ENCODE data around the gene QSER1.

DNA sequence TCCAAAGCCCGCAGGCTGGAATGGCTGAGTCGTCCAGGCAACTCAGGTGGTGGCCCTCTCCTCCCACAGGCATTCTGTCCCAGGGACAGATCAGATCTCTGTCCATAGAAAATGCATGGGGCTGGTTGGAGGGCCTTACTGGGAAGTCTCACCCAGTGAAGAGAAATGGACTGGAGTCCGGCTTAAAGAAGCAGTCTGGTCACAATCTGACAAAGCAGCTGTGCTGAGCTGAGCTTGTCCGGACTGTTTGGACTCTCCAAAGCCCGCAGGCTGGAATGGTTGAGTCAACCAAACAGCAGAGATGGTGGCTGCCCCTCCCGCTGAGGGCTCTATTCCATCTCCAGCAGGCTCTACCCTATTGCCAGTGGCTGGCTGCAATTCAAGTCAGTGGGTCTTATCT is 108.7 kb downstream of the QSER1 start:
- TF ChIP-seq FOXK2 (IDR thresholded peaks at IDR 0.05) (no peak), SP1 (IDR thresholded peaks at IDR 0.05) (no peak), FOXA1 (IDR thresholded peaks at IDR 0.05) (no peak), ELF4 (IDR thresholded peaks at IDR 0.05) (no peak), BHLHE40 (IDR thresholded peaks at IDR 0.05; ENCODE audit: borderline replicate concordance) (no peak), HDGF (IDR thresholded peaks at IDR 0.05; ENCODE audit: borderline replicate concordance) (no peak), CTBP1 (IDR thresholded peaks at IDR 0.05; ENCODE audit: borderline replicate concordance) (no peak), SUZ12 (IDR thresholded peaks at IDR 0.05) (no peak), ARNT (IDR thresholded peaks at IDR 0.05) (no peak), L3MBTL2 (conservative IDR thresholded peaks at IDR 0.05) (no peak)
- TF ChIP-seq, protein P1, sequence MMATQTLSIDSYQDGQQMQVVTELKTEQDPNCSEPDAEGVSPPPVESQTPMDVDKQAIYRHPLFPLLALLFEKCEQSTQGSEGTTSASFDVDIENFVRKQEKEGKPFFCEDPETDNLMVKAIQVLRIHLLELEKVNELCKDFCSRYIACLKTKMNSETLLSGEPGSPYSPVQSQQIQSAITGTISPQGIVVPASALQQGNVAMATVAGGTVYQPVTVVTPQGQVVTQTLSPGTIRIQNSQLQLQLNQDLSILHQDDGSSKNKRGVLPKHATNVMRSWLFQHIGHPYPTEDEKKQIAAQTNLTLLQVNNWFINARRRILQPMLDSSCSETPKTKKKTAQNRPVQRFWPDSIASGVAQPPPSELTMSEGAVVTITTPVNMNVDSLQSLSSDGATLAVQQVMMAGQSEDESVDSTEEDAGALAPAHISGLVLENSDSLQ (IDR thresholded peaks at IDR 0.05), result no peak

Measured in HEK293T (cell line).